IPS DF 6.9 (cell line): Measurements from ENCODE around the gene HEATR9.

Source experiments
- DNase-seq: peaks from one replicate; pipeline ENCODE4 v3.0.0-alpha.2; 2013; ENCODE audit warnings: low read depth, low spot score
- H3K27ac ChIP-seq: one replicate; pipeline ENCODE4 v1.5.1; 2013; ENCODE audit warnings: low read length, control low read depth
- H3K27me3 ChIP-seq: 2 replicates; pipeline ENCODE4 v1.6.1; 2013; ENCODE audit warnings: mild to moderate bottlenecking, low read length; ENCODE audit not compliant: control insufficient read depth, insufficient read depth
- H3K36me3 ChIP-seq: 2 replicates; pipeline ENCODE4 v1.6.1; 2013; ENCODE audit warnings: low read length; ENCODE audit not compliant: control insufficient read depth, insufficient read depth
- H3K4me1 ChIP-seq: 2 replicates; pipeline ENCODE4 v1.6.1; 2013; ENCODE audit warnings: low read length; ENCODE audit not compliant: control insufficient read depth, insufficient read depth
- H3K4me3 ChIP-seq: 2 replicates; pipeline ENCODE4 v1.5.1; 2013; ENCODE audit warnings: mild to moderate bottlenecking, low read length
- H3K9me3 ChIP-seq: 2 replicates; pipeline ENCODE4 v1.6.1; 2013; ENCODE audit warnings: low read length, inconsistent platforms; ENCODE audit not compliant: control insufficient read depth, insufficient read depth
- WGBS: extraction: QIAGEN DNeasy Blood & Tissue Kit; methylation state at CpG from one replicate; pipeline ENCODE4 v1.1.7; 2013; ENCODE audit warnings: mixed read lengths, missing lambda C conversion rate; ENCODE audit not compliant: insufficient read length, insufficient coverage; 5-methylcytosine and 5-hydroxymethylcytosine counted together

The HEATR9 gene

DNA sequence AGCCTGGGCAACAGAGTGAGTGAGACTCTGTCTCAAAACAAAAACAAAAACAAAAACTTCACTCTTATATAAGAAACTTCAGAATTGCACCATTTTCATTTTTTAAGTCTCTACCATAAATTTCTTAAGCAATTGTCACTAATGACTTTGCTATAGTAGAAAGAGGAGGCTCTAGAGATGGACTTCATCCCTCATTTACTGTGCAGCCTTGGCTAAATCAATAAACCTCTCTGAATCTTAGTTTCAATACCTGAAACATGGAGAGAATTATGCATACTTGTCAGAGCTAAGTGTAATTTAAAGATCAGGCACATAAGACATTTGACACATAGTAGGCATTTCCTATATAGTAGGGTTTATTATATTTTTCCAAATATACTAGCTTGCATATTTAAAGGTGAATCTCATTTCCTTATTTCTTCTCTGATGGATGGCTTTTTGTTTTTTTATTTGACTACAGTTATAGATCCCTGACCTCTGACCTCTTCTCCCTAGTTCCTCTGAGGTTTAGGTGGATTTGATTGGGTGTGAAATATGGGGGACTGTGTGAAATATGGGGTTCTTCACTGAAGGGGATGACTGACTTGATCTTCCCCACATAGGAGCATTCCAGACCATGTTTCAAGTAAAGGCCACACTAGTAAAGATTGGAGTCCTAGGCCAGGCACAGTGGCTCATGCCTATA is 8.8 kb upstream of the HEATR9 start:
- Histone ChIP-seq H3K9me3 (no peaks in the 10 kb centered on the region), H3K36me3 (no peaks in the 10 kb centered on the region), H3K4me3 (no peak overlapping the region), H3K27me3 (no peaks in the 10 kb centered on the region), H3K4me1 (no peaks in the 10 kb centered on the region), H3K27ac (no peak overlapping the region)
- DNase-seq: no peak

DNA sequence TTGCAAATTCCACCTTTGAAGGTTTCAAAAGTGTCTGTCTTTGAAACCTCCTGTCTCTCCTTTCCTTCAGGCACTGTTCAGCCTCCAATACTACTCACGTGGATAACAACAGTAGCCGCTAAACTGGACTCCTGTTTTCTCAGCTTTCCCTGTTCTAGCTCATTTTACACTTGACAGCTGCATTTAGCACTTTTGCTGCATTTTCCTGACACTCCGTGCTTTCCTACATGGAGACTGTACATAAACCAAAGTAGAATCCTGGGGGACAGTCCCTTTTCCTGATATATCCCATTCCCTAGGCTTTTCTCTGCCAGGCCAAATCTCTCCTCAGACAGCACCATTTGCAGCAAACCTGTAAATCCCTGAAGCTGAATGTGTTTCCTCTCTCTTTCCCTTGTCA is 7.8 kb upstream of the HEATR9 start:
- DNase-seq: no peak
- no peaks in the 10 kb centered on the region for H3K4me1 ChIP-seq
- no CpG with 5 or more reads among the region's 3 CpGs for WGBS
- no peak overlapping the region for H3K27ac ChIP-seq
- no peak overlapping the region for H3K4me3 ChIP-seq
- no peaks in the 10 kb centered on the region for H3K27me3 ChIP-seq
- no peaks in the 10 kb centered on the region for H3K36me3 ChIP-seq
- no peaks in the 10 kb centered on the region for H3K9me3 ChIP-seq

DNA sequence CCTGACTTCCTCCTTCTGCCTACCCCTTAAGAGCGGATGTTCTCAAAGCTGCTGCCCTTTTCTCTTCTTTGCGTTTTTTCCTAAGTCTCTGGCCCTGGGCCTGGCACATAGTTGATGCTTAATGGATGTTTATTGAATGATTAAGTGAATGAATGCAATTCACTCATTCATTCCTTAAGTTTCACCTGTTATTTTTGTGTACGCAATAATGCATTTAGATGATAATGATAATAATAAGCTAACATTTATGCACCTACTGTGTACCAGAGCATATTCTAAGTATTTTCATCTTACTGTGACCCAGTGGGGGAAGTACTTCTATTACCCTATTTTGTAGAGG is 7.1 kb upstream of the HEATR9 start:
- Histone ChIP-seq H3K4me1 (no peaks in the 10 kb centered on the region), H3K4me3 (no peak overlapping the region), H3K27ac (no peak overlapping the region), H3K27me3 (no peaks in the 10 kb centered on the region), H3K36me3 (no peaks in the 10 kb centered on the region), H3K9me3 (no peaks in the 10 kb centered on the region)
- no CpG with 5 or more reads among the region's 3 CpGs for WGBS
- DNase-seq: no peak

DNA sequence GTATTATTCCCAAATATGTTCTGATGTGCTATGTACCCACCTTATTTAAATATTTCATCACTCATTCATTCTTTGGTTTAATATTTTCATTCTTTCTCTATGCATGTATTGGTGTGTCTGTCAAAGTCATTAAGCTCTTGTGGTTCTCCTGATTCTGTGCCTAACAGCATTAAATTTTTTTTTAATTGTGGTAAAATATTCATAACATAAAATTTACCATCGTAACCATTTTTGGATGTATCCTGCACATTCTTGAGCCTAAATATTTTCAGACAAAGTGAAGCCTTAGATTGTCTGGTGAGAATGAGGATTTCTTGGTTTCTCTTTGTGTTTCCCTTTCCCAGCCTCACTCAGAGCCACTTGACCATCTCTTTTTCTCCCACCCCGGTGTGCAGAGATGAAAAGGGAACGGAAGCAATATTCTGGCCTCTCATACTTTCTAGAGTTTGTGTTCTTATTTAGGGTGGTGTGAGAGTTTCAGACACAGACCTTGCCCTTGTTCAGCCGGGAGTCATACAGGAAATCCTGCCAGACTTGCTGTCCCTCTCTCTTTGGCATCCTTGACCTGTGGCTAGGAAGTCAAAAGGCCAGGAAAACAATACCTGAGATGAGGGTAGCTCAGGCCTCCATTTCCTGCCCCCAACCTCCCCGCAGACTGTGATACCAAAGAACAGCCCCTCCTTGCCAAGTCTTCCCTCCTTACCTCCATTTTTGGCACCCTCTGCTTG is 6.5 kb upstream of the HEATR9 start:
- Histone ChIP-seq H3K4me1 (no peaks in the 10 kb centered on the region), H3K27me3 (no peaks in the 10 kb centered on the region), H3K4me3 (no peak overlapping the region), H3K27ac (no peak overlapping the region), H3K9me3 (no peaks in the 10 kb centered on the region), H3K36me3 (no peaks in the 10 kb centered on the region)
- DNase-seq: no peak
- WGBS: no CpG with 5 or more reads among the region's 5 CpGs

DNA sequence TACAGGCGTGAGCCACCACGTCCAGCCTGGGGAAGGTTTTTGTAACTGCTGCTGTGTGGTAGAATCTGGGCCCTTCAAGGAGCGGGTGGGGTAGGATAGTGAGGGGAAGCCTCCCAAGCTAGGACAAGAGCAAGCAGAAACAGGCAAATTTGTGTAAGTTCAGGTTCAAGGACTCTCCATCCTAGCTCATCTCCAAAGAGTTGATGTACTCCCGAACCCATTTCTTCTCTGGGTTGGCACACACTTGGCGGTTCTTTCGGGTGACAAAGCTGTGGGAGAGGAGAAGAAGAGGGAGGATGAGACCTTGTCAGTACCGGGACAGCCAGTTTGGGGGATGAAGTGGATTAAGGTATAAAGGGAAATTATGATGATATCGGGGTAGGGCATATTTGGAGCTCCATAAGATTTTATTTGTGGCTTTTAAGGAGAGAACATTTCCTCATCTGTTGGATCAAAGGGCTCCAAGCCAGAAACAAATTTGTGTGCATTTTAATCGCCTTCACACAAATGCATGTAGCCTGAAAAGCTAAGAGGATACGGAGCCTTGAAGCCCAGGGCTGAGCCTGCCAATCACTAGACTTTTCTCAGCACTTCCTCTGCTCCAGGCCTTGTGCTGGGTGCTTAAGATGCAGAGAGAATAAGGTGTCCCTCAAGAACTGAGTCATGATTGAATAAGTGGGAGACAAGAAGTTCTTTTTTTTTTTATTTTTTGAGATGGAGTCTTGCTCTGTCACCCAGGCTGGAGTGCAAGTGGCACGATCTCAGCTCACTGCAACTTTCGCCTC is 3.7 kb upstream of the HEATR9 start:
- 100% methylated on average over 1 of the region's 12 CpGs for WGBS

DNA sequence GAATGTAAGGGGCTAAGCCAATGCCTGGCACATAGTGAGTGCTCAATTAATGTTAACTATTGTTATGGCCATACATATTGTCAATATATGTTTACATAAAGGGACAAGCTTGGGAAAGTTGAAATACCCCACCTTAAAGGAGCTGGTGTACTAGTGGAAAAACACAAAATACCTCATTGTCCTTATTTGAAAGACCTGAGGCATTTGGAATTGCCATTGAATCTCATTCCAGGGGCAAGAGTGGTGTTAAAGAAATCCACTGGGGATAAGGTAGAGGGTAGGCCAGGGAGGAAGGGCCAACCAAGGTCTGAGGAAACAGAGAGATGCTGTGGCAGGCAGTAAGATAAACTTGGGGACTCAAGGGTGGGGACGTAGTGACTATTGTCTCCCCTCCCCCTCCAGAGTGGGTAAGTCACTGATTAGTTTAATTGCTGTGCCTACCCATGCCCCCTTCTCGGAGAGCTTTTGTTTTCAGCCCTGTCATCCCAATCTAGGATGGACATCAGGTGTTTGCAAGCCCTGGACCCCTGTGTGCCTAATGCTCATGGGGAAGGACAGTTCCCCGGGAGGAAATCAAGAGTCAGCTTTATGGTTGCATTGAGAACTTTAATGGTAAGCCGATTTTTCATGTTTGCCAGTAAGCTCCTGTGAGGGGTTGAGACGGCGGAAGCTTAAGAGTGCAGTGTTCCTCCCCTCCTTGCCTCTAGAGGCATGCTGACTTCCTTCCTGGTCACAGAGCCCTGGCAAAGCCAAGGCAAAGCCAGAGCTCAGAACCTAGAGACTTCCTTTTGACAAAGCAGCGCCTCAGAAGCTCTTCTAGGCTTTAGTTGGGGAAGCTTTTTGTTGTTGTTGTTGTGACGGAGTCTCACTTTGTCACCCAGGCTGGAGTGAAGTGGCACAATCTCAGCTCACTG is 2.5 kb upstream of the HEATR9 start:
- no peak overlapping the region for H3K4me3 ChIP-seq
- H3K27ac ChIP-seq: no peak overlapping the region
- no peaks in the 10 kb centered on the region for H3K36me3 ChIP-seq
- DNase-seq: peak; percentile 25
- H3K27me3 ChIP-seq: no peaks in the 10 kb centered on the region
- H3K9me3 ChIP-seq: no peaks in the 10 kb centered on the region
- no CpG with 5 or more reads among the region's 8 CpGs for whole genome bisulfite sequencing
- no peaks in the 10 kb centered on the region for H3K4me1 ChIP-seq

More for the DNA sequence above, 3.7 kb upstream of the HEATR9 start:
- no peaks in the 10 kb centered on the region for H3K36me3 ChIP-seq
- H3K4me1 ChIP-seq: no peaks in the 10 kb centered on the region
- no peaks in the 10 kb centered on the region for H3K27me3 ChIP-seq
- no peak overlapping the region for H3K4me3 ChIP-seq
- H3K27ac ChIP-seq: no peak overlapping the region
- H3K9me3 ChIP-seq: no peaks in the 10 kb centered on the region
- DNase-seq: no peak

DNA sequence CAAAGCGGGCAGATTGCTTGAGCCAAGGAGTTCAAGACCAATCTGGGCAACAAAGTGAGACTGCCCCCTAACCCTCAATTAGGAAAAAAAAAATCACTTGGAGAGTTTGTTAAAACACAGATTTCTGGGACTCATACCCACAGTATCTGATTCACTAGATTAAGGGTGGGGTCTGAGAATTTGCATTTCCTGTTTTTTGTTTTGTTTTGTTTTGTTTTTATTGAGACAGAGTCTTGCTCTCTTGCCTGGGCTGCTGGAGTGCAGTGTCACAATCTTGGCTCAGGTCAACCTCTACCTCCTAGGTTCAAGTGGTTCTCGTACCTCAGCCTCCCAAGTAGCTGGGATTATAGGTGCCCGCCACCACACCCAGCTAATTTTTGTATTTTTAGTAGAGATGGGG is 1.1 kb downstream of the HEATR9 start:
- H3K36me3 ChIP-seq: no peaks in the 10 kb centered on the region
- no peaks in the 10 kb centered on the region for H3K9me3 ChIP-seq
- no peak overlapping the region for H3K4me3 ChIP-seq
- H3K27me3 ChIP-seq: no peaks in the 10 kb centered on the region
- no CpG with 5 or more reads among the region's 3 CpGs for WGBS
- no peak overlapping the region for H3K27ac ChIP-seq
- no peak for DNase-seq
- no peaks in the 10 kb centered on the region for H3K4me1 ChIP-seq

DNA sequence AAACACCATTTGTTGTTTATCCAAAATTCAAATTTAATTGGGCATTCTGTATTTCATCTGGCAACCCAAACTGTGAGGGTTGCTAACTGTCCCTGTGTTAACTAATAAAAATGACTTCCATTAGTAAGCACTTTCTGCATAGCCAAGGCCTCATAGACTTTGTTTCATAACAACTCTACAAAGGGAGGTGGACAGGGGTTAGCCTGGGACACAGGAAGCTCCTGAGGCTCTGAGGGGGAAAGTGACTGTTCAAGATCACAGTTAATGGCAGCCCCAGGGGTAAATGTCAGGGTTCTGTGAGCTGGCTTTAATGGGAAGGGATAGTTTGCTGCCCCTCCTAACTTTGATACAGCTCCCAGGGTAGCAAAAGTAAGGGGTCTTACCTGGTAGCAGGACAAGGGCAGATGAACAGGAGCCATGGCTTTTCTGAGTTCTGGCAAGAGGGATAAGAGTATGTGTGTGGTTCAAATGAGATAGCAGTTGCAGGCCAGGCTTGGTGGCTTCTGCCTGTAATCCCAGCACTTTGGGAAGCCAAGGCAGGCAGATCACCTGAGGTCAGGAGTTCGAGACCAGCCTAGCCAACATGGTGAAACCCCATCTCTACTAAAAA is 2.2 kb downstream of the HEATR9 start:
- H3K27ac ChIP-seq: no peak overlapping the region

DNA sequence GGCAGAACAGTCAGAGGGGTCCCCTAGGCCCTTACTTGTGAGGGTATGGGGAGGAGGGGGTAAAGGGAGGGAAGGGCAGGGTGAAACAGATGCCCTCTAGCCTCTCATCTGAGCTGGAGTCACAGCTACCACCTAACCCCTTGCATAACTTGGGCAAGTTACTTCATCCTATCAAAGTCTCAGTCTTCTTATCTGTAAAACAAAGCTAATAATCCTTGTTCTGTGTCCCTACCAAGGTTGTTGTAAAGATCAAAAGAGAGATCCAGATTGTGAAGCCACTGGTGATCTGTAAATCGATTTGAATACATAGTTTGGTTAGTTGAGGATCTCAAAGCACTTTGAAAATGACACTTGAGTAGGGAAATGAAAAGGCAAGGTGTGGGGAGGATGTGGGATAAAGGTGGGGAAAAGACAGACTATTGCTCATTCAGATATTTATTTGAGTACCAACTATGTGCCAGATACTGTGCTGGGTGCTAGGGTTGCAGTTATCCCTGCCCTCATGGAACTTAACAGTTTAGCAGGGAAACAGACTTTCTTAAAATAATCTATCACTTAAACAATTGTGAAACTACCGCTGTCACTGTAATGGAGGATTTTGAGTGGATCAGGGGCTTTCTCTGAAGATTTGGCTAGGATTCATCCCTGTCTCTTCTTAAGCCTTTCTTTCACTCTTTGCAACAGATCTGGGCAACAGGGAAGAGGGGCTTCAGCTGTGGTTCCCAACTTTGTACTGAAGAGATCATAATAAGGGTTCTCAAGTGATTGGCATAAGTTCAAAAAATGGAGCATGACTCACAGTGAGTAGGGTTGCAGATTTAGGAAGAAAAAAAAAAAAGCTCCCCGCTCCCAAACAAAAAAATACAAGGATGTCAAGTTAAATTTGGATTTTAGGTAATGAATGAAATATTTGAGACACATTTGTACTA is 3.0 kb downstream of the HEATR9 start:
- no peak overlapping the region for H3K27ac ChIP-seq
- WGBS: no CpG with 5 or more reads among the region's 3 CpGs

More for the DNA sequence above, 2.2 kb downstream of the HEATR9 start:
- Histone ChIP-seq H3K4me3 (no peak overlapping the region), H3K36me3 (no peaks in the 10 kb centered on the region), H3K9me3 (no peaks in the 10 kb centered on the region), H3K4me1 (no peaks in the 10 kb centered on the region), H3K27me3 (no peaks in the 10 kb centered on the region)
- DNase-seq: no peak
- WGBS: no CpG with 5 or more reads among the region's 1 CpG

More for the DNA sequence above, 3.0 kb downstream of the HEATR9 start:
- Histone ChIP-seq H3K9me3 (no peaks in the 10 kb centered on the region), H3K4me1 (no peaks in the 10 kb centered on the region), H3K4me3 (no peak overlapping the region), H3K36me3 (no peaks in the 10 kb centered on the region), H3K27me3 (no peaks in the 10 kb centered on the region)
- DNase-seq: no peak
